ENCODE results near the gene NAT9. TPM values are rescaled to one million over a fixed set of nuclear protein-coding genes. Genes with fewer than 3 reads are reported as not detected.

NAT9 gene
- total and polyA plus RNA-seq, 2 experiments from 2014 or later: 37.3 to 37.5 TPM

- no peak for ATAC-seq
- Mint-ChIP-seq H3K27ac (no peak overlapping the region), H3K4me3 (no peak overlapping the region), H3K36me3 (ENCODE audit: low read depth) (no peaks in the 10 kb centered on the region), H3K27me3 (ENCODE audit: insufficient read depth, low read depth, poor library complexity) (peaks cover 2% of the 10 kb centered on the region), H3K9me3 (no peaks in the 10 kb centered on the region; the same call in 2 of the 3 replicates), H3K4me1 (no peaks in the 10 kb centered on the region)
- Histone ChIP-seq H3F3A (replicated peaks; ENCODE audit: low read depth) (peaks cover 15% of the 10 kb centered on the region), H3K27ac (ENCODE audit: low read depth) (no peak overlapping the region), H4K20me1 (replicated peaks; ENCODE audit: insufficient read depth) (no peaks in the 10 kb centered on the region), H3K9me2 (ENCODE audit: insufficient read depth) (no peaks in the 10 kb centered on the region), H3K4me2 (no peak overlapping the region), H3K27me3 (ENCODE audit: insufficient read depth) (no peaks in the 10 kb centered on the region), H3K4me1 (ENCODE audit: insufficient read depth) (no peaks in the 10 kb centered on the region), H3K79me2 (replicated peaks; ENCODE audit: insufficient read depth) (no peaks in the 10 kb centered on the region), H2AFZ (no peak overlapping the region), H3K4me3 (no peak overlapping the region), H3K36me3 (ENCODE audit: insufficient read depth) (no peaks in the 10 kb centered on the region)
- no peak for DNase-seq (ENCODE audit: low spot score)
- no peak for TF ChIP-seq ZNF331 (CRISPR knock-in tag; IDR thresholded peaks at IDR 0.05; ENCODE audit: low read depth)
- no peak for TF ChIP-seq CTCF (conservative IDR thresholded peaks at IDR 0.05; ENCODE audit: low read depth in 2 of 2)
- no peak for TF ChIP-seq CREB1 (CRISPR knock-in tag; IDR thresholded peaks at IDR 0.05; ENCODE audit: low read depth)
- no peak for TF ChIP-seq ZNF462 (CRISPR knock-in tag; IDR thresholded peaks at IDR 0.05)
- TF ChIP-seq STAT1 (IDR thresholded peaks at IDR 0.05; ENCODE audit: unreplicated experiment): no peak
- TF ChIP-seq EZH2 (IDR thresholded peaks at IDR 0.05; ENCODE audit: low read depth, unreplicated experiment): no peak
- TF ChIP-seq, protein P1, sequence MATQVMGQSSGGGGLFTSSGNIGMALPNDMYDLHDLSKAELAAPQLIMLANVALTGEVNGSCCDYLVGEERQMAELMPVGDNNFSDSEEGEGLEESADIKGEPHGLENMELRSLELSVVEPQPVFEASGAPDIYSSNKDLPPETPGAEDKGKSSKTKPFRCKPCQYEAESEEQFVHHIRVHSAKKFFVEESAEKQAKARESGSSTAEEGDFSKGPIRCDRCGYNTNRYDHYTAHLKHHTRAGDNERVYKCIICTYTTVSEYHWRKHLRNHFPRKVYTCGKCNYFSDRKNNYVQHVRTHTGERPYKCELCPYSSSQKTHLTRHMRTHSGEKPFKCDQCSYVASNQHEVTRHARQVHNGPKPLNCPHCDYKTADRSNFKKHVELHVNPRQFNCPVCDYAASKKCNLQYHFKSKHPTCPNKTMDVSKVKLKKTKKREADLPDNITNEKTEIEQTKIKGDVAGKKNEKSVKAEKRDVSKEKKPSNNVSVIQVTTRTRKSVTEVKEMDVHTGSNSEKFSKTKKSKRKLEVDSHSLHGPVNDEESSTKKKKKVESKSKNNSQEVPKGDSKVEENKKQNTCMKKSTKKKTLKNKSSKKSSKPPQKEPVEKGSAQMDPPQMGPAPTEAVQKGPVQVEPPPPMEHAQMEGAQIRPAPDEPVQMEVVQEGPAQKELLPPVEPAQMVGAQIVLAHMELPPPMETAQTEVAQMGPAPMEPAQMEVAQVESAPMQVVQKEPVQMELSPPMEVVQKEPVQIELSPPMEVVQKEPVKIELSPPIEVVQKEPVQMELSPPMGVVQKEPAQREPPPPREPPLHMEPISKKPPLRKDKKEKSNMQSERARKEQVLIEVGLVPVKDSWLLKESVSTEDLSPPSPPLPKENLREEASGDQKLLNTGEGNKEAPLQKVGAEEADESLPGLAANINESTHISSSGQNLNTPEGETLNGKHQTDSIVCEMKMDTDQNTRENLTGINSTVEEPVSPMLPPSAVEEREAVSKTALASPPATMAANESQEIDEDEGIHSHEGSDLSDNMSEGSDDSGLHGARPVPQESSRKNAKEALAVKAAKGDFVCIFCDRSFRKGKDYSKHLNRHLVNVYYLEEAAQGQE (IDR thresholded peaks at IDR 0.05; ENCODE audit: unreplicated experiment): no peak
- no peak for TF ChIP-seq JUNB (IDR thresholded peaks at IDR 0.05; ENCODE audit: unreplicated experiment)
- TF ChIP-seq, protein P2, sequence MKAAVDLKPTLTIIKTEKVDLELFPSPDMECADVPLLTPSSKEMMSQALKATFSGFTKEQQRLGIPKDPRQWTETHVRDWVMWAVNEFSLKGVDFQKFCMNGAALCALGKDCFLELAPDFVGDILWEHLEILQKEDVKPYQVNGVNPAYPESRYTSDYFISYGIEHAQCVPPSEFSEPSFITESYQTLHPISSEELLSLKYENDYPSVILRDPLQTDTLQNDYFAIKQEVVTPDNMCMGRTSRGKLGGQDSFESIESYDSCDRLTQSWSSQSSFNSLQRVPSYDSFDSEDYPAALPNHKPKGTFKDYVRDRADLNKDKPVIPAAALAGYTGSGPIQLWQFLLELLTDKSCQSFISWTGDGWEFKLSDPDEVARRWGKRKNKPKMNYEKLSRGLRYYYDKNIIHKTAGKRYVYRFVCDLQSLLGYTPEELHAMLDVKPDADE (IDR thresholded peaks at IDR 0.05): no peak
- no peak for TF ChIP-seq POLR2AphosphoS5 (IDR thresholded peaks at IDR 0.05; ENCODE audit: low read depth)
- no peak for TF ChIP-seq ZNF114 (CRISPR knock-in tag; IDR thresholded peaks at IDR 0.05)
- no peak for TF ChIP-seq NANOG (IDR thresholded peaks at IDR 0.05; ENCODE audit: borderline replicate concordance)
- no peak for TF ChIP-seq EZH2phosphoT487 (IDR thresholded peaks at IDR 0.05; ENCODE audit: unreplicated experiment)
These were observed 51.0 kb downstream of the NAT9 start for GRCh38 chr17:74725111-74725510.
